MM.1S (cell line): ENCODE results near the gene NR1I3.

ENCODE experiments used
- CTCF ChIP-seq: fragments of 300-600 bp; sonication (generic); IDR thresholded peaks from 2 replicates; pipeline ENCODE4 v1.5.1; 2016; ENCODE audit warnings: antibody characterized with exemption, low read length, mixed read lengths
- EZH2 ChIP-seq: fragments of 300-600 bp; sonication (generic); optimal IDR thresholded peaks from 2 replicates; pipeline ENCODE3; 2017; ENCODE audit warnings: low read depth, mild to moderate bottlenecking, antibody characterized with exemption, low read length, mixed read lengths
- EZH2phosphoT487 ChIP-seq: fragments of 300-600 bp; sonication (generic); IDR thresholded peaks from 2 replicates; pipeline ENCODE4 v1.6.1; 2018; ENCODE audit warnings: antibody characterized with exemption, low read length

- TF ChIP-seq CTCF (no peak), EZH2 (no peak), EZH2phosphoT487 (no peak)
These were observed 31.4 kb downstream of the NR1I3 start for GRCh38 chr1:161206411-161207140.
